H9 (cell line): Measurements from ENCODE around the gene MED7. TPM values are rescaled to one million over a fixed set of nuclear protein-coding genes. Genes with fewer than 3 reads are reported as not detected.

Experiments
- DNase-seq: peaks from one replicate; pipeline ENCODE4 v3.0.0-alpha.2; 2017
- H2AFZ ChIP-seq: one replicate; pipeline ENCODE4 v1.6.1; 2013; ENCODE audit warnings: mild to moderate bottlenecking, low read length, control low read depth, moderate library complexity
- H2AK5ac ChIP-seq: 2 replicates; pipeline ENCODE4 v1.6.1; 2013; ENCODE audit warnings: low read length, control low read depth, mixed read lengths; ENCODE audit not compliant: insufficient read length
- H2BK120ac ChIP-seq: one replicate; pipeline ENCODE4 v1.6.1; 2013; ENCODE audit warnings: low read depth, mild to moderate bottlenecking, low read length, control low read depth, inconsistent platforms; ENCODE audit not compliant: poor library complexity, severe bottlenecking
- H2BK12ac ChIP-seq: 2 replicates; pipeline ENCODE4 v1.6.1; 2013; ENCODE audit warnings: low read length, control low read depth, mixed read lengths, low read depth; ENCODE audit not compliant: insufficient read length
- H2BK15ac ChIP-seq: 2 replicates; pipeline ENCODE4 v1.6.1; 2013; ENCODE audit warnings: low read depth, low read length, control low read depth
- H2BK20ac ChIP-seq: one replicate; pipeline ENCODE4 v1.6.1; 2013; ENCODE audit warnings: low read depth, mild to moderate bottlenecking, low read length, control low read depth, inconsistent platforms; ENCODE audit not compliant: poor library complexity, severe bottlenecking
- H2BK5ac ChIP-seq: 2 replicates; pipeline ENCODE4 v1.6.1; 2013; ENCODE audit warnings: low read length, control low read depth, mixed read lengths; ENCODE audit not compliant: insufficient read length
- H3K14ac ChIP-seq: 2 replicates; pipeline ENCODE4 v1.6.1; 2013; ENCODE audit warnings: low read length, control low read depth; ENCODE audit not compliant: insufficient read depth
- H3K18ac ChIP-seq: 2 replicates; pipeline ENCODE4 v1.6.1; 2013; ENCODE audit warnings: low read depth, mild to moderate bottlenecking, mixed read lengths, low read length, control low read depth; ENCODE audit not compliant: insufficient read length
- H3K23ac ChIP-seq: 2 replicates; pipeline ENCODE4 v1.6.1; 2013; ENCODE audit warnings: low read length, control low read depth, mixed read lengths, low read depth; ENCODE audit not compliant: insufficient read length
- H3K23me2 ChIP-seq: 2 replicates; pipeline ENCODE4 v1.6.1; 2013; ENCODE audit warnings: low read depth, mild to moderate bottlenecking, mixed read lengths, low read length, control low read depth; ENCODE audit not compliant: insufficient read length, poor library complexity, severe bottlenecking
- H3K27ac ChIP-seq: 2 replicates; pipeline ENCODE4 v1.5.1; 2013; ENCODE audit warnings: low read length, control low read depth, mixed read lengths, low read depth; ENCODE audit not compliant: insufficient read length
- H3K27me3 ChIP-seq: 2 replicates; pipeline ENCODE4 v1.6.1; 2013; ENCODE audit warnings: low read length, control low read depth, inconsistent platforms; ENCODE audit not compliant: insufficient read depth
- H3K4ac ChIP-seq: 2 replicates; pipeline ENCODE4 v1.6.1; 2013; ENCODE audit warnings: low read depth, mild to moderate bottlenecking, control low read depth, inconsistent platforms, low read length, moderate library complexity
- H3K4me1 ChIP-seq: 2 replicates; pipeline ENCODE4 v1.6.1; 2013; ENCODE audit warnings: low read length, control low read depth, inconsistent platforms; ENCODE audit not compliant: insufficient read depth
- H3K4me2 ChIP-seq: 2 replicates; pipeline ENCODE4 v1.6.1; 2013; ENCODE audit warnings: low read length, control low read depth, mixed read lengths; ENCODE audit not compliant: insufficient read length, insufficient read depth
- H3K56ac ChIP-seq: 2 replicates; pipeline ENCODE4 v1.6.1; 2013; ENCODE audit warnings: low read depth, mild to moderate bottlenecking, mixed read lengths, low read length, control low read depth; ENCODE audit not compliant: insufficient read length
- H3K79me1 ChIP-seq: 2 replicates; pipeline ENCODE4 v1.6.1; 2013; ENCODE audit warnings: low read depth, mild to moderate bottlenecking, moderate library complexity, low read length, control low read depth, inconsistent platforms; ENCODE audit not compliant: insufficient read depth, poor library complexity, severe bottlenecking
- H3K79me2 ChIP-seq: 2 replicates; pipeline ENCODE4 v1.6.1; 2013; ENCODE audit warnings: low read length, control low read depth, inconsistent platforms; ENCODE audit not compliant: insufficient read depth
- H3K9ac ChIP-seq: 2 replicates; pipeline ENCODE4 v1.6.1; 2013; ENCODE audit warnings: low read length, control low read depth, mixed read lengths; ENCODE audit not compliant: insufficient read length; ENCODE audit errors: extremely low read depth
- H3K9me3 ChIP-seq: one replicate; pipeline ENCODE4 v1.6.1; 2013; ENCODE audit warnings: low read depth, low read length, inconsistent platforms; ENCODE audit not compliant: control insufficient read depth
- H3T11ph ChIP-seq: one replicate; pipeline ENCODE4 v1.6.1; 2013; ENCODE audit warnings: mild to moderate bottlenecking, low read length, control low read depth, inconsistent platforms
- H4K20me1 ChIP-seq: one replicate; pipeline ENCODE4 v1.6.1; 2013; ENCODE audit not compliant: control insufficient read depth, insufficient read length, insufficient read depth
- H4K5ac ChIP-seq: 2 replicates; pipeline ENCODE4 v1.6.1; 2013; ENCODE audit warnings: low read depth, mild to moderate bottlenecking, mixed read lengths, low read length, control low read depth; ENCODE audit not compliant: insufficient read length
- H4K8ac ChIP-seq: replicated peaks from 2 replicates; pipeline ENCODE4 v1.6.1; 2013; ENCODE audit warnings: low read length, control low read depth, mixed read lengths, low read depth; ENCODE audit not compliant: insufficient read length
- H4K91ac ChIP-seq: 2 replicates; pipeline ENCODE4 v1.6.1; 2013; ENCODE audit warnings: low read depth, mild to moderate bottlenecking, moderate library complexity, mixed read lengths, low read length, control low read depth; ENCODE audit not compliant: insufficient read length
- H3K27ac Mint-ChIP-seq, 3 experiments: 2 replicates in 2 of 3; 3 replicates in 1 of 3; pipeline ENCODE4 v1.8.0; 2020 to 2021; ENCODE audit warnings: mixed read lengths in 3 of 3, mild to moderate bottlenecking in 1 of 3, moderate library complexity in 1 of 3
- H3K27me3 Mint-ChIP-seq: 2 replicates; pipeline ENCODE4 v1.8.0; 2021; ENCODE audit warnings: low read depth, mild to moderate bottlenecking, moderate library complexity, mixed read lengths
- H3K36me3 Mint-ChIP-seq, 3 experiments: 2 replicates in 2 of 3; 3 replicates in 1 of 3; pipeline ENCODE4 v1.8.0; 2020 to 2021; ENCODE audit warnings: low read depth in 3 of 3, mixed read lengths in 3 of 3; ENCODE audit not compliant: insufficient read depth in 1 of 3
- H3K4me1 Mint-ChIP-seq, 2 experiments: 2 replicates each; pipeline ENCODE4 v1.8.0; 2020; ENCODE audit warnings: mixed read lengths in 2 of 2
- H3K4me3 Mint-ChIP-seq, 2 experiments: 2 replicates in 1 of 2; 3 replicates in 1 of 2; pipeline ENCODE4 v1.8.0; 2020 to 2021; ENCODE audit warnings: mild to moderate bottlenecking in 2 of 2, mixed read lengths in 2 of 2, moderate library complexity in 1 of 2
- H3K9me3 Mint-ChIP-seq, 2 experiments: 2 replicates in 1 of 2; 3 replicates in 1 of 2; pipeline ENCODE4 v1.8.0; 2020; ENCODE audit warnings: mild to moderate bottlenecking in 2 of 2, mixed read lengths in 2 of 2, moderate library complexity in 1 of 2
- WGBS: extraction: QIAGEN DNeasy Blood & Tissue Kit; methylation state at CpG from one replicate; pipeline ENCODE4 v1.1.7; 2013; ENCODE audit warnings: missing lambda C conversion rate, low lambda C conversion rate, mixed read lengths; ENCODE audit not compliant: insufficient read length; ENCODE audit errors: extremely low coverage; 5-methylcytosine and 5-hydroxymethylcytosine counted together
- total RNA-seq: library from RNA; stranded (reverse); gene quantifications from 2 replicates; pipeline ENCODE4 v1.2.1, GENCODE V29; 2021
- TF ChIP-seq, protein P1 (sequence below): fragments of 200-600 bp; sonication (generic); conservative IDR thresholded peaks from 3 replicates; pipeline ENCODE4 v1.8.0; 2021; ENCODE audit warnings: antibody characterized with exemption, mild to moderate bottlenecking

The MED7 gene
- total RNA-seq, 1 experiment from 2014 or later = 10.7 TPM

GRCh38 chr5:157167214-157167621 lies 24.6 kb upstream of the MED7 start:
- Histone ChIP-seq H4K5ac (no peak overlapping the region), H3K56ac (no peak overlapping the region), H2BK120ac (no peak overlapping the region), H2BK12ac (no peak overlapping the region), H4K20me1 (no peaks in the 10 kb centered on the region), H3K4me2 (no peak overlapping the region), H2BK5ac (no peak overlapping the region), H3K9me3 (no peaks in the 10 kb centered on the region), H3T11ph (no peak overlapping the region), H3K4ac (no peak overlapping the region), H3K79me1 (no peaks in the 10 kb centered on the region), H3K18ac (no peak overlapping the region), H3K23me2 (no peaks in the 10 kb centered on the region), H2AFZ (no peak overlapping the region), H2AK5ac (no peak overlapping the region), H3K4me1 (no peaks in the 10 kb centered on the region), H3K23ac (no peak overlapping the region), H4K91ac (no peak overlapping the region), H2BK20ac (no peak overlapping the region), H2BK15ac (no peak overlapping the region), H3K27me3 (no peaks in the 10 kb centered on the region), H3K79me2 (no peaks in the 10 kb centered on the region), H3K27ac (no peak overlapping the region), H3K9ac (no peak overlapping the region), H3K14ac (no peak overlapping the region), H4K8ac (no peak overlapping the region)
- DNase-seq = no peak
- TF ChIP-seq, protein P1, sequence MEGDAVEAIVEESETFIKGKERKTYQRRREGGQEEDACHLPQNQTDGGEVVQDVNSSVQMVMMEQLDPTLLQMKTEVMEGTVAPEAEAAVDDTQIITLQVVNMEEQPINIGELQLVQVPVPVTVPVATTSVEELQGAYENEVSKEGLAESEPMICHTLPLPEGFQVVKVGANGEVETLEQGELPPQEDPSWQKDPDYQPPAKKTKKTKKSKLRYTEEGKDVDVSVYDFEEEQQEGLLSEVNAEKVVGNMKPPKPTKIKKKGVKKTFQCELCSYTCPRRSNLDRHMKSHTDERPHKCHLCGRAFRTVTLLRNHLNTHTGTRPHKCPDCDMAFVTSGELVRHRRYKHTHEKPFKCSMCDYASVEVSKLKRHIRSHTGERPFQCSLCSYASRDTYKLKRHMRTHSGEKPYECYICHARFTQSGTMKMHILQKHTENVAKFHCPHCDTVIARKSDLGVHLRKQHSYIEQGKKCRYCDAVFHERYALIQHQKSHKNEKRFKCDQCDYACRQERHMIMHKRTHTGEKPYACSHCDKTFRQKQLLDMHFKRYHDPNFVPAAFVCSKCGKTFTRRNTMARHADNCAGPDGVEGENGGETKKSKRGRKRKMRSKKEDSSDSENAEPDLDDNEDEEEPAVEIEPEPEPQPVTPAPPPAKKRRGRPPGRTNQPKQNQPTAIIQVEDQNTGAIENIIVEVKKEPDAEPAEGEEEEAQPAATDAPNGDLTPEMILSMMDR = no peak
- no peaks in the 10 kb centered on the region; the same call in none of the 2 replicates for H3K27me3 Mint-ChIP-seq
- H3K4me1 Mint-ChIP-seq = peaks cover 18 to 21% of the 10 kb centered on the region in 2 experiments
- H3K27ac Mint-ChIP-seq = peak overlapping the region in 1 of 3 experiments; percentile 69; a peak in 1 of 7 replicates
- H3K4me3 Mint-ChIP-seq = no peak overlapping the region
- no CpG with 5 or more reads among the region's 4 CpGs for WGBS
- H3K9me3 Mint-ChIP-seq = peaks cover 3 to 5% of the 10 kb centered on the region in 2 experiments; a peak in 4 of 5 replicates
- H3K36me3 Mint-ChIP-seq = peaks cover 0 to 6% (median 0%) of the 10 kb centered on the region in 3 experiments; a peak in 2 of 7 replicates
